CD4-positive, alpha-beta memory T cell (primary cell): ENCODE data around the gene ETS1. TPM values are rescaled to one million over a fixed set of nuclear protein-coding genes. Genes with fewer than 3 reads are reported as not detected.

Experiments
- CTCF ChIA-PET: fragments of 350-600 bp; sonication (Branson Sonifier 250); formaldehyde crosslinking; loops from one replicate; lab custom pipeline; 2021; ENCODE audit warnings: inconsistent platforms; ENCODE audit not compliant: partially characterized antibody; lab: Charles Lee
- POLR2A ChIA-PET: fragments of 350-600 bp; sonication (Branson Sonifier 250); formaldehyde crosslinking; loops from one replicate; lab custom pipeline; 2021; ENCODE audit not compliant: partially characterized antibody; lab: Charles Lee
- DNase-seq, 5 donors: peaks; one replicate each; pipeline versions ENCODE4 v3.0.0 to v3.0.0-alpha.2; 2020 to 2022; ENCODE audit warnings: mixed read lengths in 1 of 5
- H3K27ac ChIP-seq: one replicate; pipeline ENCODE4 v1.7.0; 2013; ENCODE audit warnings: low read depth, low read length
- H3K27me3 ChIP-seq: 2 replicates; pipeline ENCODE4 v1.7.0; 2013; ENCODE audit warnings: mild to moderate bottlenecking, low read length, moderate library complexity; ENCODE audit not compliant: insufficient read depth
- H3K36me3 ChIP-seq: 2 replicates; pipeline ENCODE4 v1.7.0; 2013; ENCODE audit warnings: mild to moderate bottlenecking, low read length, moderate library complexity; ENCODE audit not compliant: insufficient read depth
- H3K4me1 ChIP-seq: 2 replicates; pipeline ENCODE4 v1.7.0; 2013; ENCODE audit warnings: mild to moderate bottlenecking, low read length, moderate library complexity; ENCODE audit not compliant: insufficient read depth
- H3K4me3 ChIP-seq, 2 donors: one replicate each; pipeline ENCODE4 v1.7.0; 2013; ENCODE audit warnings: low read length in 2 of 2, mild to moderate bottlenecking in 1 of 2
- H3K9me3 ChIP-seq, 2 donors: one replicate each; pipeline ENCODE4 v1.7.0; 2013; ENCODE audit warnings: low read length in 2 of 2, control low read depth in 1 of 2; ENCODE audit not compliant: control insufficient read depth in 1 of 2
- H3K27ac Mint-ChIP-seq, 7 donors: one replicate each; pipeline ENCODE4 v1.8.0; 2020 to 2021; ENCODE audit warnings: mixed read lengths in 7 of 7, mild to moderate bottlenecking in 6 of 7, inconsistent platforms in 3 of 7, moderate library complexity in 3 of 7
- H3K27me3 Mint-ChIP-seq, 2 donors: one replicate each; pipeline ENCODE4 v1.8.0; 2020 to 2021; ENCODE audit warnings: mixed read lengths in 2 of 2
- H3K36me3 Mint-ChIP-seq, 2 donors: one replicate each; pipeline ENCODE4 v1.8.0; 2020 to 2021; ENCODE audit warnings: mixed read lengths in 2 of 2, inconsistent platforms in 1 of 2, mild to moderate bottlenecking in 1 of 2
- H3K4me1 Mint-ChIP-seq, 4 donors: one replicate each; pipeline ENCODE4 v1.8.0; 2020 to 2021; ENCODE audit warnings: mixed read lengths in 4 of 4, mild to moderate bottlenecking in 1 of 4
- H3K4me3 Mint-ChIP-seq, 8 donors: one replicate each; pipeline ENCODE4 v1.8.0; 2020 to 2021; ENCODE audit warnings: mixed read lengths in 8 of 8, mild to moderate bottlenecking in 7 of 8, moderate library complexity in 6 of 8, inconsistent platforms in 3 of 8
- H3K9me3 Mint-ChIP-seq, 8 donors: one replicate each; pipeline ENCODE4 v1.8.0; 2020 to 2021; ENCODE audit warnings: mixed read lengths in 8 of 8, mild to moderate bottlenecking in 5 of 8, inconsistent platforms in 3 of 8, moderate library complexity in 1 of 8
- intact Hi-C: fragments of 100-400 bp; cut with micrococcal nuclease; formaldehyde crosslinking; loops from one replicate; pipeline ENCODE4 v1.15.1; 2023
- polyA plus RNA-seq, 2 donors: library from polyadenylated mRNA; unstranded; fragments of 300-500 nt; fragmentation: Illumina TruSeq; gene quantifications; one replicate each; pipeline ENCODE4 v1.2.3, GENCODE V29; 2021
- total RNA-seq, 2 experiments: library from RNA; stranded (reverse); gene quantifications; one replicate each; pipeline ENCODE4 v1.2.3, GENCODE V29; 2021

The ETS1 gene
- total and polyA plus RNA-seq, 4 experiments from 2014 or later, result 435 to 761 (median 593) TPM

- no peak overlapping the region for H3K4me3 Mint-ChIP-seq
- Histone ChIP-seq H3K4me3 (no peak overlapping the region), H3K4me1 (no peaks in the 10 kb centered on the region), H3K9me3 (no peaks in the 10 kb centered on the region), H3K27me3 (no peaks in the 10 kb centered on the region), H3K27ac (no peak overlapping the region), H3K36me3 (no peaks in the 10 kb centered on the region)
- no peak overlapping the region for H3K27ac Mint-ChIP-seq
- no peak for DNase-seq
- POLR2A ChIA-PET, result interaction anchor here (1.0 to 1.7 kb wide), 3 partner anchors 11 to 89 kb away, joined by 3 to 7 read pairs (median 3); no protein-coding TSS in a partner anchor
- peaks cover 2 to 6% of the 10 kb centered on the region in 2 donors for H3K27me3 Mint-ChIP-seq
- no peaks in the 10 kb centered on the region for H3K9me3 Mint-ChIP-seq
- H3K4me1 Mint-ChIP-seq, result peaks cover 9 to 24% (median 14%) of the 10 kb centered on the region in 4 donors
- no peaks in the 10 kb centered on the region for H3K36me3 Mint-ChIP-seq
- CTCF ChIA-PET, result interaction anchor here (1.0 to 2.2 kb wide), 3 partner anchors 8 to 64 kb away, joined by 3 to 7 read pairs (median 4); no protein-coding TSS in a partner anchor
- intact Hi-C loops, result no loop called here
Observed at GRCh38 chr11:128536506-128536905, 50.9 kb downstream of the ETS1 start.

- no peak overlapping the region for H3K27ac Mint-ChIP-seq
- ChIA-PET POLR2A (interaction anchor here (1.0 to 1.7 kb wide), 3 partner anchors 10 to 21 kb away, joined by 3 to 7 read pairs (median 3); no protein-coding TSS in a partner anchor), CTCF (interaction anchor here (1.0 to 2.2 kb wide), 3 partner anchors 9 to 64 kb away, joined by 3 to 7 read pairs (median 4); no protein-coding TSS in a partner anchor)
- intact Hi-C loops, result no loop called here
- Histone ChIP-seq H3K4me3 (no peak overlapping the region), H3K27ac (no peak overlapping the region), H3K27me3 (no peaks in the 10 kb centered on the region), H3K4me1 (no peaks in the 10 kb centered on the region), H3K9me3 (no peaks in the 10 kb centered on the region), H3K36me3 (no peaks in the 10 kb centered on the region)
- peak overlapping the region in 1 of 8 donors; percentile 3 for H3K4me3 Mint-ChIP-seq
- H3K4me1 Mint-ChIP-seq, result peaks cover 9 to 20% (median 14%) of the 10 kb centered on the region in 4 donors
- H3K36me3 Mint-ChIP-seq, result no peaks in the 10 kb centered on the region
- peaks cover 2 to 6% of the 10 kb centered on the region in 2 donors for H3K27me3 Mint-ChIP-seq
- no peak for DNase-seq
- no peaks in the 10 kb centered on the region for H3K9me3 Mint-ChIP-seq
Observed at GRCh38 chr11:128535468-128536457, 51.6 kb downstream of the ETS1 start.

GRCh38 chr11:128533472-128533871 is 53.9 kb downstream of the ETS1 start:
- intact Hi-C loops, result loop anchor here (5.0 kb wide), 1 partner anchor 34 kb away; no protein-coding TSS in a partner anchor
- DNase-seq, result no peak
- Mint-ChIP-seq H3K4me3 (no peak overlapping the region), H3K27me3 (peaks cover 2 to 6% of the 10 kb centered on the region in 2 donors), H3K36me3 (no peaks in the 10 kb centered on the region), H3K27ac (no peak overlapping the region), H3K4me1 (peaks cover 15 to 37% (median 22%) of the 10 kb centered on the region in 4 donors), H3K9me3 (no peaks in the 10 kb centered on the region)
- Histone ChIP-seq H3K4me3 (no peak overlapping the region), H3K27me3 (no peaks in the 10 kb centered on the region), H3K36me3 (no peaks in the 10 kb centered on the region), H3K9me3 (no peaks in the 10 kb centered on the region), H3K27ac (no peak overlapping the region), H3K4me1 (peaks cover 7% of the 10 kb centered on the region)
- ChIA-PET CTCF (no interaction called here), POLR2A (interaction anchor here (1.2 to 1.5 kb wide), 2 partner anchors 10 to 11 kb away, joined by 4 to 6 read pairs; no protein-coding TSS in a partner anchor)

DNA sequence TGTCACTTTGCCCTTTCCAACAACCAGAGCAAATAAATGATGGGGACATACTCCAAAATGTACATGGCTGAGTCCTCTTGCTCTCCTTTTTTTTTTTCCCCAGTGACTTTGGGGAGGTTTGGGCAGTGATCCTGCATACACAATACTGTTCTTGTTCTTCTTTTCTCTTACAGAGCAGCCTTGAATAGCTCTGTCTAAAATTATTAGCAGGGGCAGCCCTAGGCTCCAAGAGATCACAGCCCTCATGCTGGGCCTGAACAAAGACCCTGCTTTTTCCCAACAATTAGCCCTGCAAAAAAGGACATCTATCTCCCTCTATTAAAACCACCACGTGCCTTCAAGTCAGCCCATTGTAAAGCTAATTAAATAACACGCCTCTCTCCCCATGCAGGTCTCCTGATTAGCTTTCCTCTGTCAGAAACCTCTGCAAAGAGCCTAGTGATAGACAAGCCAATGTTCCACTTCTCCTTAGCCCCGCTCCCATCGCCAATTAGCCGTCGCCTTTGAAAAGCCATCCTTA is 54.7 kb downstream of the ETS1 start:
- Histone ChIP-seq H3K4me1 (peaks cover 16% of the 10 kb centered on the region), H3K4me3 (no peak overlapping the region), H3K27me3 (no peaks in the 10 kb centered on the region), H3K36me3 (no peaks in the 10 kb centered on the region), H3K9me3 (no peaks in the 10 kb centered on the region), H3K27ac (no peak overlapping the region)
- Mint-ChIP-seq H3K4me3 (no peak overlapping the region), H3K36me3 (no peaks in the 10 kb centered on the region), H3K4me1 (peaks cover 24 to 46% (median 31%) of the 10 kb centered on the region in 4 donors), H3K27me3 (peaks cover 2 to 6% of the 10 kb centered on the region in 2 donors), H3K27ac (no peak overlapping the region), H3K9me3 (no peaks in the 10 kb centered on the region)
- DNase-seq, result no peak
- ChIA-PET POLR2A (interaction anchor here (0.6 to 1.2 kb wide), 5 partner anchors 9 to 120 kb away, joined by 3 to 4 read pairs (median 3); no protein-coding TSS in a partner anchor), CTCF (interaction anchor here (0.7 kb wide), 1 partner anchor 16 kb away, joined by 3 read pairs; no protein-coding TSS in a partner anchor)
- intact Hi-C loops, result loop anchor here (5.0 kb wide), 1 partner anchor 35 kb away; no protein-coding TSS in a partner anchor

DNA sequence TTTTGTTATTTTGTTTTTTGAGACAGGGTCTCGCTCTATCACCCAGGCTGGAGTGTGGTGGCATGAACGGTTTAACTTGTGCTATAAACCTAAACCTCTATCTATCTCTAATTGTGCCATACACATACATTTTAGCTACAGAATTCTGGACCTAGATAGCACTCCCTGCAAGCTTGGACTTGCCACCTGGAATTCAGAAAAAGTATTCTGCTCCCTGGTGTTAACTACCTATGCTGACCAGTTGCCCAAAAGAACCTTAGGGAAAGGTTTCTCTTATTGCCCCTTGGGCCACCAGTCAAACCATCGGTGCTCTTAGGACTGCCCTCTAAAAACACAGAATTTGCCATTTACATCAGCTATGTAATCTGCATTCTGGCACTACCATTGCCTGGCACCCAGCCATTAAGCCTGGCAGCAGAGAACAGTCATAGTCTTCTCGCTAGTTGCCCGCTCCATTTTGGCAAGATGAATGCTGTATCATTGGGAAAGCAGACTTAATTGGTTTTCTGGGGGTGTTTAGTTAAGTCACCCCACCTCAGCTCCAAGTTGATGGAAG is 55.3 kb downstream of the ETS1 start:
- CTCF ChIA-PET, result interaction anchor here (0.7 to 1.5 kb wide), 2 partner anchors 16 to 374 kb away, joined by 3 read pairs; no protein-coding TSS in a partner anchor
- H3K9me3 ChIP-seq, result no peaks in the 10 kb centered on the region
- H3K9me3 Mint-ChIP-seq, result no peaks in the 10 kb centered on the region
- H3K36me3 Mint-ChIP-seq, result no peaks in the 10 kb centered on the region
- intact Hi-C loops, result loop anchor here (5.0 kb wide), 1 partner anchor 35 kb away; no protein-coding TSS in a partner anchor
- no peak overlapping the region for H3K4me3 Mint-ChIP-seq
- H3K27me3 Mint-ChIP-seq, result peaks cover 2 to 6% of the 10 kb centered on the region in 2 donors
- no peak overlapping the region for H3K27ac ChIP-seq
- H3K27ac Mint-ChIP-seq, result no peak overlapping the region
- H3K27me3 ChIP-seq, result no peaks in the 10 kb centered on the region
- no peaks in the 10 kb centered on the region for H3K36me3 ChIP-seq
- peaks cover 21% of the 10 kb centered on the region for H3K4me1 ChIP-seq
- H3K4me3 ChIP-seq, result no peak overlapping the region
- no peak for DNase-seq
- POLR2A ChIA-PET, result interaction anchor here (0.6 to 1.2 kb wide), 6 partner anchors 9 to 119 kb away, joined by 3 to 4 read pairs (median 3); no protein-coding TSS in a partner anchor
- H3K4me1 Mint-ChIP-seq, result peaks cover 29 to 51% (median 36%) of the 10 kb centered on the region in 4 donors

DNA sequence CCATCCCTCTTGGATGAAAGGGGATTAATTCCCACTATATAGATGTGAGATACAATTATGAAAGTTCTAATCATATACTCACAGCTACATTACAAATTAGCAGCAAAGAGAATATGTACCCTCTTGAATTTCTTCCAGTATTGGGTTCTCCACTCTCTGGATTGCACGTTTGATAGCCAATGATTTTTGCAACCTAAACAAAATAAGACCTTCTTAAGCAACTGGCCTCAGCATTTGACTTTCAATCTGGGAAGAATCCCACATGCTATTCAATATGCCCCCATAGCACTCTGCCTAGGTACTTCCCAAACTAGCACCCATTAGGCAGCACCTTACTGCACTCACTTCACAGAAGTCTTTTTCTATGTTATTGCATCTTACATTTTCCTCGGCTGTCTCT is 55.8 kb downstream of the ETS1 start:
- peaks cover 34 to 56% (median 41%) of the 10 kb centered on the region in 4 donors for H3K4me1 Mint-ChIP-seq
- Histone ChIP-seq H3K36me3 (no peaks in the 10 kb centered on the region), H3K9me3 (no peaks in the 10 kb centered on the region), H3K27ac (no peak overlapping the region), H3K4me3 (no peak overlapping the region), H3K4me1 (peaks cover 26% of the 10 kb centered on the region), H3K27me3 (no peaks in the 10 kb centered on the region)
- POLR2A ChIA-PET, result interaction anchor here (0.8 to 1.2 kb wide), 3 partner anchors 8 to 13 kb away, joined by 3 to 4 read pairs (median 3); no protein-coding TSS in a partner anchor
- CTCF ChIA-PET, result interaction anchor here (1.5 kb wide), 1 partner anchor 374 kb away, joined by 3 read pairs; no protein-coding TSS in a partner anchor
- peaks cover 2 to 6% of the 10 kb centered on the region in 2 donors for H3K27me3 Mint-ChIP-seq
- H3K9me3 Mint-ChIP-seq, result no peaks in the 10 kb centered on the region
- no peak overlapping the region for H3K4me3 Mint-ChIP-seq
- intact Hi-C loops, result loop anchor here (5.0 kb wide), 1 partner anchor 36 kb away; no protein-coding TSS in a partner anchor
- no peaks in the 10 kb centered on the region for H3K36me3 Mint-ChIP-seq
- no peak overlapping the region for H3K27ac Mint-ChIP-seq
- no peak for DNase-seq
